ENCODE measurements around the gene GLG1.

GRCh38 chr16:74605746-74606520, 981 bp downstream of the GLG1 start:
- TF ChIP-seq RAD21 (conservative IDR thresholded peaks at IDR 0.05) (no peak), EP300 (conservative IDR thresholded peaks at IDR 0.05; ENCODE audit: poor library complexity, severe bottlenecking) (no peak), EZH2 (IDR thresholded peaks at IDR 0.05; ENCODE audit: borderline replicate concordance, insufficient read depth, low read length, poor library complexity, severe bottlenecking) (no peak), POLR2AphosphoS5 (IDR thresholded peaks at IDR 0.05) (no peak), CTCF (IDR thresholded peaks at IDR 0.05; ENCODE audit: poor library complexity, severe bottlenecking) (no peak), REST (IDR thresholded peaks at IDR 0.05; ENCODE audit: borderline replicate concordance) (no peak), MXI1 (conservative IDR thresholded peaks at IDR 0.05; ENCODE audit: poor library complexity, severe bottlenecking) (no peak), TAF1 (IDR thresholded peaks at IDR 0.05; ENCODE audit: low read depth) (no peak)

Measured in neural cell (in vitro differentiated cells).